NCI-H82 treated with DMSO at 0.1 percent for 48 hours (cell line): ENCODE results near the gene TMEM161B.
"Not testable (repeated sequence)": the region's sequence is repeated elsewhere in the genome, so short reads cannot be mapped to it uniquely, and the experiment has no call there.

Experiments
- DNase-seq: peaks from one replicate; lab custom pipeline; 2025; ENCODE audit not compliant: unreplicated experiment; lab: John Stamatoyannopoulos, UW

TMEM161B gene

GRCh38 chr5:88188458-88189132, 80.0 kb downstream of the TMEM161B start:
- no peak for DNase-seq

GRCh38 chr5:88183255-88183654, 85.4 kb downstream of the TMEM161B start:
- DNase-seq, result no peak

GRCh38 chr5:88177486-88177885, 91.2 kb downstream of the TMEM161B start:
- DNase-seq, result not testable (repeated sequence)

GRCh38 chr5:88172847-88173758, 95.5 kb downstream of the TMEM161B start:
- peak; percentile 6 for DNase-seq

GRCh38 chr5:88159591-88159990, 109.1 kb downstream of the TMEM161B start:
- DNase-seq, result no peak

- no peak for DNase-seq
These were observed 110.6 kb downstream of the TMEM161B start for GRCh38 chr5:88158056-88158455.

GRCh38 chr5:88154891-88155290, 113.8 kb downstream of the TMEM161B start:
- no peak for DNase-seq

- DNase-seq, result no peak
These were observed 117.9 kb downstream of the TMEM161B start for GRCh38 chr5:88150747-88151146.

GRCh38 chr5:88145611-88146467, 122.8 kb downstream of the TMEM161B start:
- DNase-seq, result no peak

GRCh38 chr5:88145221-88145610, 123.4 kb downstream of the TMEM161B start:
- DNase-seq, result no peak
